ENCODE data around the gene BAIAP2L1. TPM values are rescaled to one million over a fixed set of nuclear protein-coding genes. Genes with fewer than 3 reads are reported as not detected.

The BAIAP2L1 gene
- total and polyA plus RNA-seq, 2 of the 8 experiments (the other 6 are each of a cell fraction or from before 2014, with no cell fraction given), result 19.2 to 42.9 TPM

GRCh38 chr7:98357751-98358161 is 43.1 kb downstream of the BAIAP2L1 start (continued):
- TF ChIP-seq CHD7 (IDR thresholded peaks at IDR 0.05; ENCODE audit: insufficient replicate concordance, low read length), result no peak
